ENCODE data around the gene NSMCE4A. TPM values are rescaled to one million over a fixed set of nuclear protein-coding genes. Genes with fewer than 3 reads are reported as not detected.
"Not testable (repeated sequence)": the region's sequence is repeated elsewhere in the genome, so short reads cannot be mapped to it uniquely, and the experiment has no call there.

The NSMCE4A gene
- total RNA-seq, 3 donors from 2014 or later (not counting 1 experiment from before 2014, with no cell fraction given) = 47.8 to 60.3 (median 47.9) TPM

DNA sequence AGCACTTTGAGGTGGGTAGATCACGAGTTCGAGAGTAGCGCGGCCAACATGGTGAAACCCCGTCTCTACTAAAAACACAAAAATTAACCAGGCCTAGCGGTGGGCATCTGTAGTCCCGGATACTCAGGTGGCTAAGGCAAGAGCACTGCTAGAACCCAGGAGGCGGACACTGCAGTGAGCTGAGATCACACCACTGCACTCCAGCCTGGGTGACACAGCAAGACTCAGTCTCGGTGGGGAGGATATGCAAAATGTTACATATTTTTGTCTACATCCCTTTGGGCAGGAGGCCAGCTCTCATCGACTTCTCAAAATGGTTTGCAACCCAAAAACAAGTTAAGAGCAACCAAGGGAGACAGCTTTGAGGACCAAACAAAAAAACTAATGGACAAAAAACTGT lies 55.4 kb downstream of the NSMCE4A start:
- peaks cover 12% of the 10 kb centered on the region for H3K36me3 ChIP-seq (ENCODE audit: control insufficient read depth, insufficient read depth, low read length)
- no peaks in the 10 kb centered on the region for H3K27me3 Mint-ChIP-seq (ENCODE audit: low read depth in 2 of 2)
- H3K4me3 ChIP-seq (ENCODE audit: low read length) = no peak overlapping the region
- 87% methylated on average over 10 of the region's 10 CpGs for WGBS (ENCODE audit: insufficient coverage)
- intact Hi-C loops (cut with micrococcal nuclease) = no loop called here
- H3K4me3 Mint-ChIP-seq = no peak overlapping the region
- no peak overlapping the region for H3K27ac Mint-ChIP-seq
- ATAC-seq = no peak
- no peaks in the 10 kb centered on the region for H3K27me3 ChIP-seq (ENCODE audit: control insufficient read depth, insufficient read depth, low read length)
- TF ChIP-seq, protein P1, sequence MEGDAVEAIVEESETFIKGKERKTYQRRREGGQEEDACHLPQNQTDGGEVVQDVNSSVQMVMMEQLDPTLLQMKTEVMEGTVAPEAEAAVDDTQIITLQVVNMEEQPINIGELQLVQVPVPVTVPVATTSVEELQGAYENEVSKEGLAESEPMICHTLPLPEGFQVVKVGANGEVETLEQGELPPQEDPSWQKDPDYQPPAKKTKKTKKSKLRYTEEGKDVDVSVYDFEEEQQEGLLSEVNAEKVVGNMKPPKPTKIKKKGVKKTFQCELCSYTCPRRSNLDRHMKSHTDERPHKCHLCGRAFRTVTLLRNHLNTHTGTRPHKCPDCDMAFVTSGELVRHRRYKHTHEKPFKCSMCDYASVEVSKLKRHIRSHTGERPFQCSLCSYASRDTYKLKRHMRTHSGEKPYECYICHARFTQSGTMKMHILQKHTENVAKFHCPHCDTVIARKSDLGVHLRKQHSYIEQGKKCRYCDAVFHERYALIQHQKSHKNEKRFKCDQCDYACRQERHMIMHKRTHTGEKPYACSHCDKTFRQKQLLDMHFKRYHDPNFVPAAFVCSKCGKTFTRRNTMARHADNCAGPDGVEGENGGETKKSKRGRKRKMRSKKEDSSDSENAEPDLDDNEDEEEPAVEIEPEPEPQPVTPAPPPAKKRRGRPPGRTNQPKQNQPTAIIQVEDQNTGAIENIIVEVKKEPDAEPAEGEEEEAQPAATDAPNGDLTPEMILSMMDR (IDR thresholded peaks at IDR 0.05) = no peak
- H3K9me3 ChIP-seq (ENCODE audit: control insufficient read depth, insufficient read depth, low read length) = no peaks in the 10 kb centered on the region
- H3K27ac ChIP-seq (ENCODE audit: low read length) = no peak overlapping the region
- peaks cover 6% of the 10 kb centered on the region for H3K36me3 Mint-ChIP-seq
- H3K9me3 Mint-ChIP-seq = no peaks in the 10 kb centered on the region
- H3K4me1 ChIP-seq (ENCODE audit: control insufficient read depth, insufficient read depth, low read length) = no peaks in the 10 kb centered on the region
- H3K4me1 Mint-ChIP-seq = peaks cover 13 to 17% of the 10 kb centered on the region in 2 donors
- DNase-seq = no peak

DNA sequence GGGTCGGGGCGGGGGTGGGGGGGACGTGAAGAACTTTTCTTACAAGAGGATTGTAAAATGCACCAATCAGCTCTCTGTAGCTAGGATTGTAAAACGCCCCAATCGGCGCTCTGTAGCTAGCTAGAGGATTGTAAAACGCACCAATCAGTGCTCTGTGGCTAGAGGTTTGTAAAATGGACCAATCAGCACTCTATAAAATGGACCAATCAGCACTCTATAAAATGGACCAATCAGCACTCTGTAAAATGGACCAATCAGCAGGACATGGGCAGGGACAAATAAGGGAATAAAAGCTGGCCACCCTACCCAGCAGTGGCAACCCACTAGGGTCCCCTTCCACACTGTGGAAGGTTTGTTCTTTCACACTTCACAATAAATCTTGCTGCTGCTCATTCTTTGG lies 56.2 kb downstream of the NSMCE4A start:
- intact Hi-C loops (cut with micrococcal nuclease); ATAC-seq; H3K27me3 ChIP-seq (ENCODE audit: control insufficient read depth, insufficient read depth, low read length); H3K27me3 Mint-ChIP-seq (ENCODE audit: low read depth in 2 of 2); DNase-seq; H3K9me3 ChIP-seq (ENCODE audit: control insufficient read depth, insufficient read depth, low read length); H3K4me1 ChIP-seq (ENCODE audit: control insufficient read depth, insufficient read depth, low read length); H3K36me3 Mint-ChIP-seq; H3K9me3 Mint-ChIP-seq; H3K4me3 Mint-ChIP-seq; H3K27ac Mint-ChIP-seq; H3K27ac ChIP-seq (ENCODE audit: low read length); H3K4me3 ChIP-seq (ENCODE audit: low read length): not testable (repeated sequence)
- peaks cover 13 to 19% of the 10 kb centered on the region in 2 donors for H3K4me1 Mint-ChIP-seq
- H3K36me3 ChIP-seq (ENCODE audit: control insufficient read depth, insufficient read depth, low read length) = peaks cover 12% of the 10 kb centered on the region
- WGBS (ENCODE audit: insufficient coverage) = 100% methylated on average over 7 of the region's 7 CpGs

DNA sequence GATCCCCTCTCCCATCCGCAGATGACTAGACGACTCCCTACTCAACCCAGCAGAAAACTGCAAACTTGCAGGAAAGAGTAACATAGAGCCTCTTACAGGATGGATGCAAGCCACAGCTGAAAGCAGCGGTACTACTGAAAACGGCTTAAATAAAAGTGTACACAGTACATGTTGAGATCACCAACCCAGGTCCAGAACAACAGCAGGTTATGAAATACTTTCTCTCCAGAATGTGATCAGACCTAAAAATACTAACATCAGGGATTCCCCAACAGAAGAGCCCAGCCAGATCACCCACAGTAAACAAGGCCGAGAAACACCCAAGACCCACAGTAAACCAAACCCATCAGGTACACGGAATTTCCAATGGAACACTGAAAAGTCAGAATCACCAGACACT lies 60.4 kb downstream of the NSMCE4A start:
- H3K9me3 ChIP-seq (ENCODE audit: control insufficient read depth, insufficient read depth, low read length) = no peaks in the 10 kb centered on the region
- WGBS (ENCODE audit: insufficient coverage) = 95% methylated on average over 6 of the region's 6 CpGs
- H3K36me3 ChIP-seq (ENCODE audit: control insufficient read depth, insufficient read depth, low read length) = peaks cover 19% of the 10 kb centered on the region
- intact Hi-C loops (cut with micrococcal nuclease) = no loop called here
- DNase-seq (no peak), ATAC-seq (no peak)
- no peaks in the 10 kb centered on the region for H3K4me1 ChIP-seq (ENCODE audit: control insufficient read depth, insufficient read depth, low read length)
- Mint-ChIP-seq H3K27me3 (ENCODE audit: low read depth in 2 of 2) (no peaks in the 10 kb centered on the region), H3K36me3 (peaks cover 8% of the 10 kb centered on the region), H3K4me1 (peaks cover 8 to 10% of the 10 kb centered on the region in 2 donors), H3K9me3 (no peaks in the 10 kb centered on the region), H3K4me3 (no peak overlapping the region), H3K27ac (peak overlapping the region in 1 of 2 donors; percentile 43)
- no peak overlapping the region for H3K4me3 ChIP-seq (ENCODE audit: low read length)
- TF ChIP-seq, protein P1 (IDR thresholded peaks at IDR 0.05) = no peak
- no peaks in the 10 kb centered on the region for H3K27me3 ChIP-seq (ENCODE audit: control insufficient read depth, insufficient read depth, low read length)
- H3K27ac ChIP-seq (ENCODE audit: low read length) = no peak overlapping the region

DNA sequence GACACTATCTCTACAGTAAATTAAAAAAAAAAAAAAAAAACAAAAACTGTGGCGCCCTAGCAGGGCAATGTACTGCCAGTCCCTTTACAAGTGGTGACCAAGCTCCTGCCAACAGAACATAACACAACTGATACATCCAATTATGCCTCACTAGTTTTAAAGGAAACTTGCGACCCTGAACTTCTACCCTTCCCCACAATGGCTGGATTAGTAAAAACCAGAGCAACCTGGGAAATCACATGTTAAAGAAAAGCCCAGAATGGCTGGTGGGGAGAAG lies 63.7 kb downstream of the NSMCE4A start:
- Mint-ChIP-seq H3K4me1 (peaks cover 4 to 10% of the 10 kb centered on the region in 2 donors), H3K36me3 (peaks cover 8% of the 10 kb centered on the region)

More for the DNA sequence above, 63.7 kb downstream of the NSMCE4A start:
- Histone ChIP-seq H3K9me3 (ENCODE audit: control insufficient read depth, insufficient read depth, low read length) (no peaks in the 10 kb centered on the region), H3K4me1 (ENCODE audit: control insufficient read depth, insufficient read depth, low read length) (no peaks in the 10 kb centered on the region), H3K36me3 (ENCODE audit: control insufficient read depth, insufficient read depth, low read length) (peaks cover 21% of the 10 kb centered on the region), H3K4me3 (ENCODE audit: low read length) (no peak overlapping the region), H3K27me3 (ENCODE audit: control insufficient read depth, insufficient read depth, low read length) (no peaks in the 10 kb centered on the region), H3K27ac (ENCODE audit: low read length) (no peak overlapping the region)
- no peak for DNase-seq
- Mint-ChIP-seq H3K27ac (no peak overlapping the region), H3K27me3 (ENCODE audit: low read depth in 2 of 2) (no peaks in the 10 kb centered on the region), H3K4me3 (no peak overlapping the region), H3K9me3 (no peaks in the 10 kb centered on the region)
- WGBS (ENCODE audit: insufficient coverage) = 79% methylated on average over 2 of the region's 2 CpGs
- ATAC-seq = no peak
- intact Hi-C loops (cut with micrococcal nuclease) = no loop called here
- TF ChIP-seq, protein P1 (IDR thresholded peaks at IDR 0.05) = no peak

All from natural killer cell (primary cell).